Measurements from ENCODE around the gene PINLYP. TPM values are rescaled to one million over a fixed set of nuclear protein-coding genes. Genes with fewer than 3 reads are reported as not detected.

The PINLYP gene
- total and polyA plus RNA-seq, 8 donors: 0.51 to 7.2 (median 0.85) TPM

DNA sequence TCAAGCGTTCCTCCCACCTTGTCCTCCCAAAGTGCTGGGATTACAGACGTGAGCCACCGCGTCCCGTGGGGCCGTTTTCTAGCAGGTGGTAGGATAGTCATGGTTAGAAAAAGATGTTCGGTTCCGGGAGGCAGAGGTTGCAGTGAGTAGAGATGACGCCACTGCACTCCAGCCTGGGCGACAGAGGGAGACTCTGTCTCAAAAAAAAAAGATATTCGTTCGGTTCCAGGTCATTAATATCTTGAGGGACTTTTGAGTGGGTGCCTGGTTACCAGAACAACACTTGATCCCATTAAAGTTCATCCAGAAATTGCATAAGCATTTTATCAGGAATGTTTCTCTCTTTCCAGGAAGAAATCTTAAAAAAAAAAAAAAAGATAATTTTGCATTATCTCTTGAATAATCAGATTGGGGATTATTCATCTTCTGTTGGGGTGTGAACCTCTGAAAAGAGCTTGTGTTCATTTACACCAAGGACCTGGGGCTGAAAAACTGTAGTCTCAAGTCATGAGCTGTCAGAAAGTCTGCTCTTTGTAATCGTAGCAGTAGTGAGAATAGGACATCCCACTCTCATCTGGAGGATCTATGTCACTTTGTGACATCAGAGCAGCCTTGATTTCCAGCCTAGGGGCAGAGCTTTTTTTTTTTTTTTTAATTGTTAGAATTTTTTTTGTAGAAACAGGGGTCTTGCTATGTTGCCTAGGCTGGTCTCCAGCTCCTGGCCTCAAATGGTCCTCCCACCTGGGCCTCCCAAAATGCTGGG lies 47.6 kb upstream of the PINLYP start:
- no peaks in the 10 kb centered on the region for H3K36me3 ChIP-seq
- TF ChIP-seq CTCF (IDR thresholded peaks at IDR 0.05): no peak
- H3K27ac ChIP-seq: peak overlapping the region in 3 of 4 donors; percentile 16 to 77 (median 73)
- peak in 2 of 4 donors; percentile 2 to 4 for ATAC-seq
- WGBS, 2 donors: 26 to 35% methylated on average over 13 of the region's 13 CpGs
- no peak for DNase-seq
- no peak for FAIRE-seq
- H3K9me3 ChIP-seq: no peaks in the 10 kb centered on the region
- intact Hi-C loops (cut with DNase I): no loop called here
- H3K4me1 ChIP-seq: peaks cover 0 to 23% (median 13%) of the 10 kb centered on the region in 3 donors
- peak overlapping the region in 1 of 4 donors; percentile 73 for H3K4me3 ChIP-seq
- no peaks in the 10 kb centered on the region for H3K27me3 ChIP-seq

GRCh38 chr19:43532571-43532961 lies 43.0 kb upstream of the PINLYP start:
- 1 to 2% methylated on average over 16 of the region's 16 CpGs for WGBS, 2 donors
- no peak for TF ChIP-seq CTCF (IDR thresholded peaks at IDR 0.05)
- Histone ChIP-seq H3K27me3 (no peaks in the 10 kb centered on the region), H3K4me1 (peaks cover 0 to 7% (median 0%) of the 10 kb centered on the region in 3 donors), H3K27ac (peak overlapping the region; percentile 51 to 86 (median 72)), H3K36me3 (no peaks in the 10 kb centered on the region), H3K4me3 (peak overlapping the region; percentile 16 to 56 (median 46)), H3K9me3 (no peaks in the 10 kb centered on the region)
- no peak for FAIRE-seq
- peak in 5 of 6 donors; percentile 50 to 72 (median 64) for DNase-seq
- intact Hi-C loops (cut with DNase I): no loop called here
- ATAC-seq: peak; percentile 5 to 29 (median 9)

GRCh38 chr19:43532962-43533545 lies 42.5 kb upstream of the PINLYP start, which contains the start of gene ZNF575:
TSS of gene ZNF575 (plus strand) at chr19:43533188. CDS start at chr19:43534423, 1,235 bp downstream.
- Histone ChIP-seq H3K4me1 (peaks cover 0 to 7% (median 0%) of the 10 kb centered on the region in 3 donors), H3K27ac (peak within 1 kb of the TSS; percentile 51 to 86 (median 72)), H3K27me3 (no peaks in the 10 kb centered on the region), H3K4me3 (peak within 1 kb of the TSS; percentile 16 to 56 (median 46)), H3K9me3 (no peaks in the 10 kb centered on the region), H3K36me3 (no peaks in the 10 kb centered on the region)
- WGBS, 2 donors: 0 to 1% methylated on average over 46 to 47 of the region's 47 CpGs
- no peak for TF ChIP-seq CTCF (IDR thresholded peaks at IDR 0.05)
- FAIRE-seq: peak; percentile 49
- intact Hi-C loops (cut with DNase I): no loop called here
- ATAC-seq: peak; percentile 76 to 86 (median 80)
- DNase-seq: peak; percentile 89 to 95 (median 90)

DNA sequence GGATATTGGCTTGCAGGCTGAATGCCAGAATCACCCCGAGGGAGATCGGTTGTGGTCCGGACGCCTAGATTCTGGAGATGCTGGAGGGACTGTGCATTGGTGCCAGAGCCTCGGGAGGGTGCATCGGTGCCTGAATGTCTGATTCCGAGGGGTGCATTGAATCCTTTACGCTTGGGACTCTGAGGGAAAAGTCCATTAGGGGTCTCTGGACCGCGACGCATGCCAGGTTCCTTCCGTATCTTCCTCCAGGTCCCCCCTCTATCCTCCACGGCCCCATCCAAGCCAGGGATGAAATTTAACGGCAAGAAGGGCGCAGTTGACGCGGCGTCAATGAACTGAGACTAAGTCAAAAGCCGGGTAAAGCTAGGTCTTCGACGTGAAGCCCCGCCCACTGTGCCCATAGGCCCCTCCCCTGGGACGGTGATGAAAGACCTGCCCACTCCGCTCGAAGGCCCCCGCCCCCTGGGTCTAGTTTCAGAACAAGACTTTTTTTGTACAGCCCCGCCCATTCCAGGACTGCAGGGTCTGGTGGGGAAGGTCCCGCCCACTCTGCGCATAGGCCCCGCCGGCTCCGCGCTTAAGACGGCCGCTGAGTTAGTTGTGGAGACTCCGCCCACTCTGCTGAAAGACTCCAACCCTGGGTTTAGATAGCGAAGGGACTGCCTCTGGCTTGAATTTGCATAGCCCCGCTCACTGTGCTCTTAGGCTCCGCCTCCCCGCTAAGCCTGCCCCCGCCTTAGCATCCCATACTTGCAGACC lies 41.9 kb upstream of the PINLYP start:
- DNase-seq (peak; percentile 95 to 100 (median 97)), FAIRE-seq (peak; percentile 98), ATAC-seq (peak; percentile 71 to 90 (median 80))
- no peaks in the 10 kb centered on the region for H3K9me3 ChIP-seq
- peak overlapping the region; percentile 16 to 56 (median 46) for H3K4me3 ChIP-seq
- peaks cover 0 to 7% (median 0%) of the 10 kb centered on the region in 3 donors for H3K4me1 ChIP-seq
- intact Hi-C loops (cut with DNase I): no loop called here
- no peak for TF ChIP-seq CTCF (IDR thresholded peaks at IDR 0.05)
- no peaks in the 10 kb centered on the region for H3K36me3 ChIP-seq
- H3K27me3 ChIP-seq: no peaks in the 10 kb centered on the region
- H3K27ac ChIP-seq: peak overlapping the region; percentile 51 to 86 (median 72)
- 0 to 1% methylated on average over 41 of the region's 41 CpGs for WGBS, 2 donors
